Prostate gland (tissue), 2 donors: Measurements from ENCODE around the gene ZFX. TPM values are rescaled to one million over a fixed set of nuclear protein-coding genes. Genes with fewer than 3 reads are reported as not detected.

ENCODE experiments used
- DNase-seq: peaks from one replicate; pipeline ENCODE4 v3.0.0-alpha.2; 2019; ENCODE audit warnings: low spot score
- H3K27ac ChIP-seq, 2 donors: fragments of 200-600 bp; sonication (generic); 2 replicates each; pipeline ENCODE4 v1.5.1; 2017 to 2019
- H3K27me3 ChIP-seq: fragments of 200-600 bp; sonication (generic); replicated peaks from 2 replicates; pipeline ENCODE4 v1.5.1; 2019; ENCODE audit not compliant: insufficient read depth
- H3K36me3 ChIP-seq, 2 donors: fragments of 200-600 bp; sonication (generic); 1 replicate in 1 of 2; 2 replicates in 1 of 2; pipeline versions ENCODE4 v1.5.1 to v1.8.1; 2017 to 2019
- H3K4me1 ChIP-seq: fragments of 200-600 bp; sonication (generic); replicated peaks from 2 replicates; pipeline ENCODE4 v1.5.1; 2019
- H3K4me3 ChIP-seq, 2 donors: fragments of 200-600 bp; sonication (generic); 2 replicates each; pipeline ENCODE4 v1.5.1; 2017 to 2019
- H3K9me3 ChIP-seq: fragments of 200-600 bp; sonication (generic); 2 replicates; pipeline ENCODE4 v1.5.1; 2017
- POLR2A ChIP-seq: fragments of 450-650 bp; IDR thresholded peaks from one replicate; pipeline ENCODE4 v1.6.1; 2016; ENCODE audit warnings: antibody characterized with exemption, mild to moderate bottlenecking
- POLR2AphosphoS5 ChIP-seq: sonication (generic); formaldehyde crosslinking; IDR thresholded peaks from one replicate; pipeline ENCODE4 v1.6.1; 2017; ENCODE audit warnings: antibody characterized with exemption
- WGBS: methylation state at CpG from one replicate; pipeline ENCODE4 v1.1.5; 2018; 5-methylcytosine and 5-hydroxymethylcytosine counted together
- intact Hi-C: fragments of 100-400 bp; cut with DNase I; formaldehyde crosslinking; loops from one replicate; pipeline ENCODE4 v1.14.2; 2022
- total RNA-seq, 2 donors: library from RNA; depleted of rRNA; stranded (reverse); fragments of >200 nt; gene quantifications; one replicate each; pipeline ENCODE4 v1.1.0, GENCODE V29; 2016
- TF ChIP-seq, protein P1 (sequence below), 4 experiments: fragments of 200-600 bp in 2 of 4; fragments of 450-650 bp in 2 of 4; sonication (generic) in 2 of 4; IDR thresholded peaks; 1 replicate in 3 of 4; 2 replicates in 1 of 4; pipeline ENCODE4 v1.5.1; 2016 to 2019; ENCODE audit warnings: antibody characterized with exemption in 4 of 4, mild to moderate bottlenecking in 2 of 4, moderate library complexity in 2 of 4

Gene ZFX
- total RNA-seq, 2 donors from 2014 or later: 42.0 to 43.5 TPM

DNA sequence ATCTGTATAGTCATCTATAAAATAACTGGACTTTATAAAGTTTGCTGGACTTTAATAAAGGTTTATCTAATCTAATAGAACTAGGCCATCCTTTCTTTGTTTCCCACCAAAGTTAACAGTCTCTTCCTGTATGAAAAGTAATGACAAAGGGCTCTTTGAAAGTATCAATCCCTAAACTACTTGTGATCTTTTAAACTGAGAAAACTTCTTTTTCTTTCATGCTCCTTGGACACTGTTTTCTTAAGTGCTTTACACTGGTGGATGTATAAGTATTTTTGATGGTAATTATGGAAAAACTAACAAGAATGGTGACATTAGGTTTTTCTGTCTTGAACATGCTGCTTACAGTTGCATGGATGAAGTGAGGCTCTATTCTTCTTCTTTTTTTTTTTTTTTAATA lies 2.4 kb upstream of the ZFX start:
- Histone ChIP-seq H3K27me3 (no peaks in the 10 kb centered on the region), H3K4me1 (no peaks in the 10 kb centered on the region), H3K27ac (peak overlapping the region; percentile 46 to 94), H3K9me3 (no peaks in the 10 kb centered on the region), H3K4me3 (no peak overlapping the region), H3K36me3 (no peaks in the 10 kb centered on the region)
- TF ChIP-seq POLR2AphosphoS5: no peak
- TF ChIP-seq, protein P1, sequence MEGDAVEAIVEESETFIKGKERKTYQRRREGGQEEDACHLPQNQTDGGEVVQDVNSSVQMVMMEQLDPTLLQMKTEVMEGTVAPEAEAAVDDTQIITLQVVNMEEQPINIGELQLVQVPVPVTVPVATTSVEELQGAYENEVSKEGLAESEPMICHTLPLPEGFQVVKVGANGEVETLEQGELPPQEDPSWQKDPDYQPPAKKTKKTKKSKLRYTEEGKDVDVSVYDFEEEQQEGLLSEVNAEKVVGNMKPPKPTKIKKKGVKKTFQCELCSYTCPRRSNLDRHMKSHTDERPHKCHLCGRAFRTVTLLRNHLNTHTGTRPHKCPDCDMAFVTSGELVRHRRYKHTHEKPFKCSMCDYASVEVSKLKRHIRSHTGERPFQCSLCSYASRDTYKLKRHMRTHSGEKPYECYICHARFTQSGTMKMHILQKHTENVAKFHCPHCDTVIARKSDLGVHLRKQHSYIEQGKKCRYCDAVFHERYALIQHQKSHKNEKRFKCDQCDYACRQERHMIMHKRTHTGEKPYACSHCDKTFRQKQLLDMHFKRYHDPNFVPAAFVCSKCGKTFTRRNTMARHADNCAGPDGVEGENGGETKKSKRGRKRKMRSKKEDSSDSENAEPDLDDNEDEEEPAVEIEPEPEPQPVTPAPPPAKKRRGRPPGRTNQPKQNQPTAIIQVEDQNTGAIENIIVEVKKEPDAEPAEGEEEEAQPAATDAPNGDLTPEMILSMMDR (IDR thresholded peaks at IDR 0.05): no peak
- no peak for TF ChIP-seq POLR2A
- intact Hi-C loops: loop anchor here (10.0 kb wide), 1 partner anchor 242 kb away; the partner anchor contains the start of genes APOO and CXorf58
- no peak for DNase-seq

DNA sequence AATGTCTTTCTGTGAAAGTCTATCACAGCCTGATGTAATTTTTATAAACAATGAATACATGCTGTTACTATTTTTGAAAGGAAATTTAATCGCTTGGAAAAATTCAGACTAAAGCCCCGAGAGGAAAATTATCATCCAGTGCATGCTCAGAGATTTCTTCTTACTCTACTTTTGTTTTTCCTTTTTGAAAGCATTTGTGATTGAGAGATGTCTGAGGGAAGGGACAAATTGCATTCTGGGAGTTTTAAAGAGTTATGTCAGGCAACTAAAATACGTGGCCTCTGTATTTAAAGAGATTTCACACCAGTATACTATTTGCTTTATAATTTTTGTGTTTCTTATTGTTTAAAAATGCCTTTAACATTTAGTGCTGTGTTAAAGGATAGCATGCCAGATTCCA lies 1.4 kb upstream of the ZFX start:
- Histone ChIP-seq H3K4me3 (no peak overlapping the region), H3K36me3 (no peaks in the 10 kb centered on the region), H3K9me3 (no peaks in the 10 kb centered on the region), H3K4me1 (no peaks in the 10 kb centered on the region), H3K27ac (peak overlapping the region; percentile 93 to 94), H3K27me3 (no peaks in the 10 kb centered on the region)
- intact Hi-C loops: loop anchor here (10.0 kb wide), 1 partner anchor 243 kb away; the partner anchor contains the start of genes APOO and CXorf58
- TF ChIP-seq POLR2AphosphoS5 (no peak), POLR2A (no peak)
- TF ChIP-seq, protein P1 (IDR thresholded peaks at IDR 0.05): no peak
- 19% methylated on average over 3 of the region's 3 CpGs for WGBS
- DNase-seq: no peak

DNA sequence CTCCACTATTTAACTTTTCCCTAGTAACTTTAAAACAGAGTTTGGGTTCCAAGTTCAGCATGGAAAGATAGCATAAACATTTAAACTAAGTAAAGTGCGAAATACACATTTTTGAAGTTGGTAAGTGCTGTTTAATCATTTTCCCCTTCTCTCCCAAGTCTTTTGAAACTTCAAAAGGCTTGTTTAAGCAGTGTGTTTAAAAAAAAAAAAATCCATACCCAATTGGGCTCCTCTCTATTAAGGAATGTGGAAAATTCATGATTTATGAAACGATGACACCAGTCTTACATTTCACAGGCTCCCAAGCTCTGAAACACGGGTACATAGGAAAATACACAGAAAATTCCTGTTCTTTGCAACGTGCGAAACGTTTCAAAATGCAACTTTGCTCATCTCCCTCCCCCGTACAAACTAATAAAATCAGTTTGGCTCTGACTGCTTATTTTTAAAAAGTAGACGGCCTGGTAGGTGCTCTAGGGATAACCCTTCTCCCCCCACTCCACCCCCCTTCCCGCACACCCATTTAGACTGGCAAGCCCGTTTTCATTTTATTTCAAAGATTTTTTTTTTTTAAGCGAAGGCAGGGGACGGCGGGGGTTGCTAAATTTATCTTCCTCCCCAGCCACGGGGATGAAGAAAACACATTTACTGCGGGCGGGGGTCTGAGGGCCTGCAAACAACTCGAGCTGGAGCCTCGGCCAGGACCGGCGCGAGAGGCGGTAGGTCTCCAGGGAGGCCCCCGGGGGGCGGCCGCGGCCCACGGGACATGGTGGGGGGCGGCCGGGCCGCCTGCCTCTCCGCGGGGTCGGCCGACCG lies 786 bp upstream of the ZFX start:
- Histone ChIP-seq H3K27ac (peak overlapping the region; percentile 93 to 94), H3K9me3 (no peaks in the 10 kb centered on the region), H3K27me3 (no peaks in the 10 kb centered on the region), H3K4me3 (peak overlapping the region; percentile 49 to 54), H3K36me3 (no peaks in the 10 kb centered on the region), H3K4me1 (no peaks in the 10 kb centered on the region)
- TF ChIP-seq POLR2AphosphoS5 (no peak), POLR2A (no peak)
- TF ChIP-seq, protein P1 (IDR thresholded peaks at IDR 0.05): no peak
- intact Hi-C loops: loop anchor here (10.0 kb wide), 1 partner anchor 244 kb away; the partner anchor contains the start of genes APOO and CXorf58
- no peak for DNase-seq
- 1% methylated on average over 29 of the region's 35 CpGs for WGBS

DNA sequence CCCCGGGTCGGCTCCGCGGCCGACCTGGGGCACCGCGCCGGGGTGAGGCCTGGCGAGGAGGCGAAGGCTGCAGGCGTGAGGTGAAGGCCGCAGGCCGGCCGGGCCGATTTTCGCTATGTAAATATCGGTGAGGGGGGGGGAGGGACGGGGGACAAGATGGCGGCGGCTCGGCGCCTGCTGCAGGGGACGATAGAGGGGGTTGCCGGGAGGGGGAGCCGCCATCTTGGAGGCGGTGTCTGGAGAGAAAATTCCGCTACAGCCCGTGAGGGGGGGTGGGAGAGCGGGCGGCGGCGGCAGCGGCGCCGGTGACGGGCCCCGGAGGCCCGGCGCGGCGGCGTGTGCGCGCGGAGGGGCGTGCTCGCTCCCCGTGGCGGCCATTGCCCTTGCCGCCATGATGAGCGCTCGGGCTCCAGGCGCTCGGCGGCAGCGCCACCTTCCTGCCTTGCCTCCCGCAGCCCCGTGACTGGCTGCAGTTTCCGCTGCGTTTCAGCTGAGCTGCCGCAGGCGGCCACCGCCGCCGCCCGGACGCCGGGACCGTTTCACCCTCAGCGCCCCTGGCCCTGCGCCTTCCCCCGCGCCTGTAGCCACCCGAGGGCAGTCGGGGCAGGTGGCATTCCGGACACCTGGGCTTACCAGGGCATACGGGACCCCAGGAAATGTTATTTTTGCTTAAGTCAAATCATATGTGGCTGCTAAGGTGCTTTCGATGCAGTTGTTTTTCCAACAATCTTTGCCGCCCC lies 692 bp downstream of the ZFX start:
- peak; percentile 84 for DNase-seq
- WGBS: 0% methylated on average over 13 of the region's 79 CpGs
- TF ChIP-seq POLR2AphosphoS5 (no peak), POLR2A (peak; percentile 34)
- TF ChIP-seq, protein P1 (IDR thresholded peaks at IDR 0.05): peak; percentile 30 to 70 (median 50)
- Histone ChIP-seq H3K27ac (peak overlapping the region; percentile 93 to 94), H3K4me1 (no peaks in the 10 kb centered on the region), H3K4me3 (peak overlapping the region; percentile 49 to 54), H3K9me3 (no peaks in the 10 kb centered on the region), H3K27me3 (no peaks in the 10 kb centered on the region), H3K36me3 (no peaks in the 10 kb centered on the region)
- intact Hi-C loops: loop anchor here (1.0 to 5.0 kb wide), 2 partner anchors 69 to 92 kb away; no protein-coding TSS in a partner anchor
